Measurements from ENCODE around the gene NIFK.

DNA sequence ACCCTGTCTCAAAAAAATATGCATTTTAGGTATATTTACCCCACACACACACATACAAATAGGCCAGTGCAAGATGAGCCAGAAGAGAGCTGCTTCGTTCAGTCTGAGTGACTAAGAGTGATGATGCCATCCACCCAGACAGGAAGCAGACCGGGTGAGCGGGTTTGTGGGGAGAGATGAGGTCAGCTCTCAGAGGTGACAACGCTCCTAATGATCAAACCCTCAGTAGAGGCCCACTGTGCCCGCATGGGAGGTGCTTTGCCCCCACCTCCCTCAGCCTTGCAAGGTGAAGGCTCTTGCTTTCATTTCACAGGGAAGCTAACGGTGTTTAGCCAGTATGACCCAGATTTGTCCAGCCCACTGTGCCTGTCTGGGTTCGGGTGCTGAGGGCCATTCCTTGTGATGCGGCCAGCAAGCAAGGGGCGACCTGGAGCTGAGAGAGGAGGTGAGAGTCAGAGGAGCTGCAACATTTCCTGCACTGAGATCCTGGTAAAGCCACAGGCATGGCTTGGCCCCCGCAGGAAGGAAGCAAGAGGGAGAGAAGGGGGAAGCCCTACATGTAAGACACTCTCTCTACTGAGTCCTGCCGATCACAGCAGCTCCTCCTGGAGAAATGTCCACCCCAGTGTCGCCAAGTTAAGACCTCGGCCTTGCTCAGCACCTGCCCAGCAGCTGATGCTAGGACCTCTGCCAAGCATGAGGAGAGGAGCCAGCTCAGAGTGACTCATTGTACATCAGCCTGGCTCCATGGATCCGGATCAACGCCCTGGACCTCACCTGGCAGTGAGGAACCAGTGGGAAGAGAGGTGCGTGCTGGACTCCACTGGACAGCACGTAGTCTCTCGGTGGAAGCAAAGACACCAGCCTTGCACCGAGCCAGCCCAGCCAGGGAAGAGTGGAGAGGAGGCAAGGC lies 37.0 kb downstream of the NIFK start:
- TF ChIP-seq, protein P1, sequence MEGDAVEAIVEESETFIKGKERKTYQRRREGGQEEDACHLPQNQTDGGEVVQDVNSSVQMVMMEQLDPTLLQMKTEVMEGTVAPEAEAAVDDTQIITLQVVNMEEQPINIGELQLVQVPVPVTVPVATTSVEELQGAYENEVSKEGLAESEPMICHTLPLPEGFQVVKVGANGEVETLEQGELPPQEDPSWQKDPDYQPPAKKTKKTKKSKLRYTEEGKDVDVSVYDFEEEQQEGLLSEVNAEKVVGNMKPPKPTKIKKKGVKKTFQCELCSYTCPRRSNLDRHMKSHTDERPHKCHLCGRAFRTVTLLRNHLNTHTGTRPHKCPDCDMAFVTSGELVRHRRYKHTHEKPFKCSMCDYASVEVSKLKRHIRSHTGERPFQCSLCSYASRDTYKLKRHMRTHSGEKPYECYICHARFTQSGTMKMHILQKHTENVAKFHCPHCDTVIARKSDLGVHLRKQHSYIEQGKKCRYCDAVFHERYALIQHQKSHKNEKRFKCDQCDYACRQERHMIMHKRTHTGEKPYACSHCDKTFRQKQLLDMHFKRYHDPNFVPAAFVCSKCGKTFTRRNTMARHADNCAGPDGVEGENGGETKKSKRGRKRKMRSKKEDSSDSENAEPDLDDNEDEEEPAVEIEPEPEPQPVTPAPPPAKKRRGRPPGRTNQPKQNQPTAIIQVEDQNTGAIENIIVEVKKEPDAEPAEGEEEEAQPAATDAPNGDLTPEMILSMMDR (optimal IDR thresholded peaks at IDR 0.05 in 1 of 3, IDR thresholded peaks at IDR 0.05 in 1 of 3, conservative IDR thresholded peaks at IDR 0.05 in 1 of 3; ENCODE audit: extremely low read depth in 1 of 3, insufficient read depth in 2 of 3, low read length in 3 of 3): no peak
- no peak for TF ChIP-seq EZH2 (IDR thresholded peaks at IDR 0.05; ENCODE audit: low read length)

Data from keratinocyte (primary cell).